Measurements from ENCODE around the gene LRMDA. TPM values are rescaled to one million over a fixed set of nuclear protein-coding genes. Genes with fewer than 3 reads are reported as not detected.

LRMDA gene
- total and polyA plus RNA-seq, 2 donors from 2014 or later = 23.2 to 48.6 TPM

- no peak for TF ChIP-seq CTCF (IDR thresholded peaks at IDR 0.05; ENCODE audit: borderline replicate concordance, extremely low read depth, insufficient read depth)
- DNase-seq (no peak), FAIRE-seq (no peak)
- peaks cover 0 to 7% (median 0%) of the 10 kb centered on the region in 3 donors for H3K4me1 ChIP-seq (ENCODE audit: control insufficient read depth in 2 of 3, insufficient read depth in 2 of 3, low read depth in 1 of 3, low read length in 3 of 3)
- H3K9ac ChIP-seq (ENCODE audit: low read length in 3 of 3) = no peak overlapping the region
- H3K4me3 ChIP-seq (ENCODE audit: low read length in 3 of 3) = no peak overlapping the region
- H3K9me3 ChIP-seq (ENCODE audit: control insufficient read depth in 2 of 3, insufficient read depth in 1 of 3, low read length in 3 of 3) = no peaks in the 10 kb centered on the region
- intact Hi-C loops (cut with DNase I) = no loop called here
- no peak overlapping the region for H3K27ac ChIP-seq (ENCODE audit: low read depth in 2 of 2, low read length in 2 of 2)
- H3K36me3 ChIP-seq (ENCODE audit: control insufficient read depth in 2 of 3, insufficient read depth in 3 of 3, low read length in 3 of 3) = no peaks in the 10 kb centered on the region
- H3K27me3 ChIP-seq (ENCODE audit: control insufficient read depth, insufficient read depth, low read length) = no peaks in the 10 kb centered on the region
Observed at GRCh38 chr10:75894761-75895160, 463.3 kb downstream of the LRMDA start.

GRCh38 chr10:75895259-75895658, 463.8 kb downstream of the LRMDA start:
- no peak overlapping the region for H3K27ac ChIP-seq (ENCODE audit: low read depth in 2 of 2, low read length in 2 of 2)
- no peaks in the 10 kb centered on the region for H3K27me3 ChIP-seq (ENCODE audit: control insufficient read depth, insufficient read depth, low read length)
- H3K9ac ChIP-seq (ENCODE audit: low read length in 3 of 3) = no peak overlapping the region
- no peaks in the 10 kb centered on the region for H3K9me3 ChIP-seq (ENCODE audit: control insufficient read depth in 2 of 3, insufficient read depth in 1 of 3, low read length in 3 of 3)
- H3K4me3 ChIP-seq (ENCODE audit: low read length in 3 of 3) = no peak overlapping the region
- FAIRE-seq (no peak), DNase-seq (no peak)
- peaks cover 0 to 7% (median 0%) of the 10 kb centered on the region in 3 donors for H3K4me1 ChIP-seq (ENCODE audit: control insufficient read depth in 2 of 3, insufficient read depth in 2 of 3, low read depth in 1 of 3, low read length in 3 of 3)
- intact Hi-C loops (cut with DNase I) = no loop called here
- no peaks in the 10 kb centered on the region for H3K36me3 ChIP-seq (ENCODE audit: control insufficient read depth in 2 of 3, insufficient read depth in 3 of 3, low read length in 3 of 3)
- no peak for TF ChIP-seq CTCF (IDR thresholded peaks at IDR 0.05; ENCODE audit: borderline replicate concordance, extremely low read depth, insufficient read depth)

GRCh38 chr10:75899816-75900390, 468.5 kb downstream of the LRMDA start:
- Histone ChIP-seq H3K9me3 (ENCODE audit: control insufficient read depth in 2 of 3, insufficient read depth in 1 of 3, low read length in 3 of 3) (no peaks in the 10 kb centered on the region), H3K36me3 (ENCODE audit: control insufficient read depth in 2 of 3, insufficient read depth in 3 of 3, low read length in 3 of 3) (no peaks in the 10 kb centered on the region), H3K27me3 (ENCODE audit: control insufficient read depth, insufficient read depth, low read length) (no peaks in the 10 kb centered on the region), H3K4me3 (ENCODE audit: low read length in 3 of 3) (no peak overlapping the region), H3K27ac (ENCODE audit: low read depth in 2 of 2, low read length in 2 of 2) (no peak overlapping the region), H3K9ac (ENCODE audit: low read length in 3 of 3) (no peak overlapping the region), H3K4me1 (ENCODE audit: control insufficient read depth in 2 of 3, insufficient read depth in 2 of 3, low read depth in 1 of 3, low read length in 3 of 3) (peaks cover 0 to 2% (median 0%) of the 10 kb centered on the region in 3 donors)
- FAIRE-seq (no peak), DNase-seq (no peak)
- intact Hi-C loops (cut with DNase I) = no loop called here
- TF ChIP-seq CTCF (IDR thresholded peaks at IDR 0.05; ENCODE audit: borderline replicate concordance, extremely low read depth, insufficient read depth) = no peak

- peaks cover 0 to 2% (median 0%) of the 10 kb centered on the region in 3 donors for H3K4me1 ChIP-seq (ENCODE audit: control insufficient read depth in 2 of 3, insufficient read depth in 2 of 3, low read depth in 1 of 3, low read length in 3 of 3)
- H3K27ac ChIP-seq (ENCODE audit: low read depth in 2 of 2, low read length in 2 of 2) = no peak overlapping the region
- no peak for DNase-seq
- no peaks in the 10 kb centered on the region for H3K36me3 ChIP-seq (ENCODE audit: control insufficient read depth in 2 of 3, insufficient read depth in 3 of 3, low read length in 3 of 3)
- no peak overlapping the region for H3K9ac ChIP-seq (ENCODE audit: low read length in 3 of 3)
- H3K4me3 ChIP-seq (ENCODE audit: low read length in 3 of 3) = no peak overlapping the region
- FAIRE-seq = no peak
- intact Hi-C loops (cut with DNase I) = no loop called here
- no peaks in the 10 kb centered on the region for H3K27me3 ChIP-seq (ENCODE audit: control insufficient read depth, insufficient read depth, low read length)
- no peak for TF ChIP-seq CTCF (IDR thresholded peaks at IDR 0.05; ENCODE audit: borderline replicate concordance, extremely low read depth, insufficient read depth)
- H3K9me3 ChIP-seq (ENCODE audit: control insufficient read depth in 2 of 3, insufficient read depth in 1 of 3, low read length in 3 of 3) = no peaks in the 10 kb centered on the region
Observed at GRCh38 chr10:75902816-75903215, 471.4 kb downstream of the LRMDA start.
